ENCODE data around the gene PCDH7.

GRCh38 chr4:30770812-30771211 lies 50.6 kb downstream of the PCDH7 start:
- TF ChIP-seq ZNF785 (tag by site-specific recombination; IDR thresholded peaks at IDR 0.05) (no peak), ZNF747 (tag by site-specific recombination; IDR thresholded peaks at IDR 0.05) (no peak), ZBTB11 (tag by site-specific recombination; conservative IDR thresholded peaks at IDR 0.05; ENCODE audit: low read depth) (no peak), ZNF23 (tag by site-specific recombination; IDR thresholded peaks at IDR 0.05; ENCODE audit: borderline replicate concordance) (no peak)
- TF ChIP-seq, protein P1, sequence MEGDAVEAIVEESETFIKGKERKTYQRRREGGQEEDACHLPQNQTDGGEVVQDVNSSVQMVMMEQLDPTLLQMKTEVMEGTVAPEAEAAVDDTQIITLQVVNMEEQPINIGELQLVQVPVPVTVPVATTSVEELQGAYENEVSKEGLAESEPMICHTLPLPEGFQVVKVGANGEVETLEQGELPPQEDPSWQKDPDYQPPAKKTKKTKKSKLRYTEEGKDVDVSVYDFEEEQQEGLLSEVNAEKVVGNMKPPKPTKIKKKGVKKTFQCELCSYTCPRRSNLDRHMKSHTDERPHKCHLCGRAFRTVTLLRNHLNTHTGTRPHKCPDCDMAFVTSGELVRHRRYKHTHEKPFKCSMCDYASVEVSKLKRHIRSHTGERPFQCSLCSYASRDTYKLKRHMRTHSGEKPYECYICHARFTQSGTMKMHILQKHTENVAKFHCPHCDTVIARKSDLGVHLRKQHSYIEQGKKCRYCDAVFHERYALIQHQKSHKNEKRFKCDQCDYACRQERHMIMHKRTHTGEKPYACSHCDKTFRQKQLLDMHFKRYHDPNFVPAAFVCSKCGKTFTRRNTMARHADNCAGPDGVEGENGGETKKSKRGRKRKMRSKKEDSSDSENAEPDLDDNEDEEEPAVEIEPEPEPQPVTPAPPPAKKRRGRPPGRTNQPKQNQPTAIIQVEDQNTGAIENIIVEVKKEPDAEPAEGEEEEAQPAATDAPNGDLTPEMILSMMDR (tag by site-specific recombination; IDR thresholded peaks at IDR 0.05), result no peak

Measured in HEK293 (cell line).